HEK293 (cell line): ENCODE results near the gene BTNL9.
A peak's percentile ranks its signal among the peaks of the same experiment; 100 is the strongest.

ENCODE experiments used
- CTCF ChIA-PET: fragments of 350-600 bp; formaldehyde crosslinking; extraction: SDS; loops from one replicate; lab custom pipeline; 2021; ENCODE audit warnings: antibody characterized with exemption; lab: Yijun Ruan, JAX
- POLR2A ChIA-PET: fragments of 300-600 bp; formaldehyde crosslinking; extraction: SDS; loops from one replicate; lab custom pipeline; 2020; ENCODE audit warnings: antibody characterized with exemption, inconsistent platforms; lab: Yijun Ruan, JAX
- H3K27ac ChIP-seq: fragments of 200-500 bp; sonication (Bioruptor generic); 2 replicates; pipeline ENCODE4 v1.5.1; 2014; ENCODE audit warnings: low read depth, low read length, control low read depth, inconsistent platforms; ENCODE audit errors: extremely low read depth
- H3K36me3 ChIP-seq, 2 experiments: fragments of 200-500 bp in 1 of 2; sonication (Bioruptor generic) in 1 of 2; 1 replicate in 1 of 2; 2 replicates in 1 of 2; pipeline ENCODE4 v1.5.1; 2014 to 2017; ENCODE audit warnings: inconsistent platforms in 2 of 2, low read length in 2 of 2; ENCODE audit not compliant: control insufficient read depth in 2 of 2, insufficient read depth in 1 of 2
- H3K4me1 ChIP-seq: fragments of 200-500 bp; sonication (Bioruptor generic); 2 replicates; pipeline ENCODE4 v1.5.1; 2014; ENCODE audit warnings: mild to moderate bottlenecking, low read length, inconsistent platforms; ENCODE audit not compliant: control insufficient read depth, insufficient read depth
- H3K4me3 ChIP-seq: 2 replicates; pipeline ENCODE4 v1.5.1; 2011; ENCODE audit warnings: low read depth, mild to moderate bottlenecking, control low read depth, low read length, moderate library complexity
- H3K9me3 ChIP-seq: fragments of 200-500 bp; sonication (Bioruptor generic); 2 replicates; pipeline ENCODE4 v1.5.1; 2014; ENCODE audit warnings: low read depth, low read length, inconsistent platforms; ENCODE audit not compliant: control insufficient read depth, insufficient read depth
- EGR2 ChIP-seq: fragments of 450-650 bp; formaldehyde crosslinking; IDR thresholded peaks from 2 replicates; pipeline ENCODE4 v1.5.1; 2016; ENCODE audit warnings: low read depth, missing biosample characterization, missing genetic modification characterization
- KLF16 ChIP-seq: fragments of 450-650 bp; formaldehyde crosslinking; IDR thresholded peaks from 2 replicates; pipeline ENCODE4 v1.5.1; 2017; ENCODE audit warnings: missing biosample characterization, missing genetic modification characterization
- MEIS1 ChIP-seq: sonication (generic); formaldehyde crosslinking; IDR thresholded peaks from 2 replicates; pipeline ENCODE4 v1.8.1; 2022; ENCODE audit warnings: missing genetic modification reagents, mild to moderate bottlenecking, borderline replicate concordance
- PRDM2 ChIP-seq: fragments of 450-650 bp; formaldehyde crosslinking; IDR thresholded peaks from 2 replicates; pipeline ENCODE4 v1.5.1; 2016; ENCODE audit warnings: missing biosample characterization, missing genetic modification characterization, borderline replicate concordance
- REPIN1 ChIP-seq: fragments of 450-650 bp; formaldehyde crosslinking; IDR thresholded peaks from 2 replicates; pipeline ENCODE4 v1.5.1; 2017; ENCODE audit warnings: missing biosample characterization, missing genetic modification characterization, low read depth
- SP3 ChIP-seq: fragments of 450-650 bp; formaldehyde crosslinking; IDR thresholded peaks from 2 replicates; pipeline ENCODE4 v1.5.1; 2016; ENCODE audit warnings: missing biosample characterization, missing genetic modification characterization
- ZNF132 ChIP-seq: fragments of 450-650 bp; formaldehyde crosslinking; IDR thresholded peaks from 2 replicates; pipeline ENCODE4 v1.5.1; 2017; ENCODE audit warnings: missing biosample characterization, missing genetic modification characterization, borderline replicate concordance
- ZNF138 ChIP-seq: fragments of 450-650 bp; formaldehyde crosslinking; IDR thresholded peaks from 2 replicates; pipeline ENCODE4 v1.5.1; 2016; ENCODE audit warnings: missing biosample characterization, missing genetic modification characterization, borderline replicate concordance
- ZNF146 ChIP-seq: fragments of 450-650 bp; formaldehyde crosslinking; IDR thresholded peaks from 2 replicates; pipeline ENCODE4 v1.5.1; 2016; ENCODE audit warnings: missing biosample characterization, missing genetic modification characterization
- ZNF184 ChIP-seq: fragments of 450-650 bp; IDR thresholded peaks from 2 replicates; pipeline ENCODE4 v1.5.1; 2018; ENCODE audit warnings: missing biosample characterization, mild to moderate bottlenecking, missing genetic modification characterization
- ZNF24 ChIP-seq: fragments of 450-650 bp; formaldehyde crosslinking; IDR thresholded peaks from 2 replicates; pipeline ENCODE4 v1.5.1; 2016; ENCODE audit warnings: missing biosample characterization, missing genetic modification characterization
- ZNF274 ChIP-seq, 2 experiments: fragments of 200-500 bp in 1 of 2; fragments of 450-650 bp in 1 of 2; sonication (Bioruptor generic) in 1 of 2; formaldehyde crosslinking in 1 of 2; IDR thresholded peaks; 2 replicates each; pipeline versions ENCODE4 v1.5.1 to v1.6.1; 2014 to 2016; ENCODE audit warnings: borderline replicate concordance in 1 of 2, inconsistent platforms in 1 of 2, low read length in 1 of 2, missing biosample characterization in 1 of 2, missing genetic modification characterization in 1 of 2
- ZNF292 ChIP-seq: fragments of 450-650 bp; formaldehyde crosslinking; IDR thresholded peaks from 2 replicates; pipeline ENCODE4 v1.5.1; 2016; ENCODE audit warnings: low read depth, missing biosample characterization, missing genetic modification characterization, borderline replicate concordance
- ZNF341 ChIP-seq: fragments of 450-650 bp; formaldehyde crosslinking; IDR thresholded peaks from 2 replicates; pipeline ENCODE4; 2016; ENCODE audit warnings: low read depth, missing biosample characterization, missing genetic modification characterization
- ZNF488 ChIP-seq: fragments of 450-650 bp; formaldehyde crosslinking; IDR thresholded peaks from 2 replicates; pipeline ENCODE4 v1.5.1; 2016; ENCODE audit warnings: missing biosample characterization, missing genetic modification characterization
- ZNF580 ChIP-seq: fragments of 450-650 bp; formaldehyde crosslinking; IDR thresholded peaks from 2 replicates; pipeline ENCODE4 v1.5.1; 2016; ENCODE audit warnings: missing biosample characterization, missing genetic modification characterization
- ZNF664 ChIP-seq: fragments of 450-650 bp; formaldehyde crosslinking; IDR thresholded peaks from 2 replicates; pipeline ENCODE4 v1.5.1; 2016; ENCODE audit warnings: missing biosample characterization, missing genetic modification characterization

Gene BTNL9

GRCh38 chr5:181086026-181086883 is 46.2 kb downstream of the BTNL9 start:
- Histone ChIP-seq H3K4me3 (no peak overlapping the region), H3K4me1 (no peaks in the 10 kb centered on the region), H3K9me3 (no peaks in the 10 kb centered on the region), H3K27ac (no peak overlapping the region), H3K36me3 (no peaks in the 10 kb centered on the region)
- ChIA-PET POLR2A (interaction anchor here (0.9 to 1.1 kb wide), 2 partner anchors 16 to 270 kb away, joined by 3 read pairs; no protein-coding TSS in a partner anchor), CTCF (interaction anchor here (0.9 to 1.7 kb wide), 3 partner anchors 29 to 218 kb away, joined by 3 to 5 read pairs (median 3); no protein-coding TSS in a partner anchor)
- TF ChIP-seq EGR2 (tag by site-specific recombination): peak; percentile 44
- TF ChIP-seq ZNF146 (tag by site-specific recombination): no peak
- TF ChIP-seq PRDM2 (tag by site-specific recombination): no peak
- no peak for TF ChIP-seq ZNF341 (tag by site-specific recombination)

- TF ChIP-seq ZNF580 (tag by site-specific recombination): no peak
- TF ChIP-seq REPIN1: no peak
- no peak for TF ChIP-seq SP3 (tag by site-specific recombination)
- TF ChIP-seq ZNF132 (tag by site-specific recombination): no peak
- no peak for TF ChIP-seq ZNF138
- no peak for TF ChIP-seq KLF16
- no peak for TF ChIP-seq ZNF184
- TF ChIP-seq ZNF292 (tag by site-specific recombination): no peak
- no peak for TF ChIP-seq MEIS1 (CRISPR knock-in tag)
- TF ChIP-seq ZNF664 (tag by site-specific recombination): no peak
- no peak for TF ChIP-seq ZNF24
- no peak for TF ChIP-seq ZNF274 (IDR thresholded peaks at IDR 0.05; ENCODE audit: low read length)
- TF ChIP-seq ZNF274 (tag by site-specific recombination; IDR thresholded peaks at IDR 0.05; ENCODE audit: borderline replicate concordance): no peak
- TF ChIP-seq ZNF488 (tag by site-specific recombination): no peak
- TF ChIP-seq, all 188 proteins: peak for 0
- POLR2A ChIA-PET: interaction anchor here (0.5 to 0.9 kb wide), 2 partner anchors 36 to 271 kb away, joined by 3 to 6 read pairs; no protein-coding TSS in a partner anchor
Measured at GRCh38 chr5:181086884-181087205, 46.8 kb downstream of the BTNL9 start.

More at GRCh38 chr5:181086884-181087205, 46.8 kb downstream of the BTNL9 start:
- Histone ChIP-seq H3K4me3 (no peak overlapping the region), H3K9me3 (no peaks in the 10 kb centered on the region), H3K4me1 (no peaks in the 10 kb centered on the region), H3K27ac (no peak overlapping the region), H3K36me3 (no peaks in the 10 kb centered on the region)
- CTCF ChIA-PET: interaction anchor here (0.6 to 1.7 kb wide), 5 partner anchors 30 to 319 kb away, joined by 3 to 5 read pairs (median 3); no protein-coding TSS in a partner anchor
